ENCODE measurements around the gene PRPF39. TPM values are rescaled to one million over a fixed set of nuclear protein-coding genes. Genes with fewer than 3 reads are reported as not detected.

The PRPF39 gene
- total RNA-seq, 1 experiment from 2014 or later: 59.8 TPM

DNA sequence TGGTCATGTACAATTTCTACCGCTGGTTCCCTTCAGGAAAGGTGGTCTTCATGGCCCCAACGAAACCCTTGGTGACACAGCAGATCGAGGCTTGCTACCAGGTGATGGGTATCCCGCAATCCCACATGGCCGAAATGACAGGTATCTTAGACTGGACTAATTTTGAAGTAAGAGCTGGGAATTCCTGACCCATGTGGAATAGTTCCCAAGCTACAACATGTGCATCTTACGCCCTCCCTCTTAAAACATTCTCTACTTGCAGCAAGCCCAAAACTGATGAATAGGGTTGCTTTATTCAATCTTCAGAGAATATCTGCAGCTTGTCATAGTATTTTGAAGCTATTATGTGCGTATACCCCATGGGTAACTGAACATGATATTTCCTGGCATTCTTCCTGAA, 52.5 kb downstream of the PRPF39 start:
- H2BK12ac ChIP-seq (ENCODE audit: insufficient read length, low read depth, low read length): no peak overlapping the region
- H2BK20ac ChIP-seq (ENCODE audit: low read depth, low read length, poor library complexity, severe bottlenecking): no peak overlapping the region
- no peaks in the 10 kb centered on the region for H3K27me3 ChIP-seq (ENCODE audit: insufficient read depth, low read length)
- peaks cover 2% of the 10 kb centered on the region for H3K23me2 ChIP-seq (ENCODE audit: insufficient read length, low read depth, low read length, poor library complexity, severe bottlenecking)
- H3K9ac ChIP-seq (ENCODE audit: extremely low read depth, insufficient read length, low read length): peak overlapping the region; percentile 60
- no peak for DNase-seq
- H3K27ac Mint-ChIP-seq: peak overlapping the region; percentile 94 to 97 (median 94)
- TF ChIP-seq CTCF (conservative IDR thresholded peaks at IDR 0.05): no peak
- H2BK5ac ChIP-seq (ENCODE audit: insufficient read length, low read length): no peak overlapping the region
- H3K36me3 Mint-ChIP-seq (ENCODE audit: insufficient read depth in 1 of 3, low read depth in 3 of 3): peaks cover 0 to 3% (median 2%) of the 10 kb centered on the region in 3 experiments; a peak in 1 of 7 replicates
- no peak overlapping the region for H3K4ac ChIP-seq (ENCODE audit: low read depth, low read length)
- H4K20me1 ChIP-seq (ENCODE audit: control insufficient read depth, insufficient read depth, insufficient read length): no peaks in the 10 kb centered on the region
- H3K4me1 Mint-ChIP-seq: peaks cover 17 to 26% of the 10 kb centered on the region in 2 experiments
- no peak overlapping the region for H3T11ph ChIP-seq (ENCODE audit: low read length)
- H4K91ac ChIP-seq (ENCODE audit: insufficient read length, low read depth, low read length): no peak overlapping the region
- H3K79me1 ChIP-seq (ENCODE audit: insufficient read depth, low read depth, low read length, poor library complexity, severe bottlenecking): peaks cover 3% of the 10 kb centered on the region
- H3K23ac ChIP-seq (ENCODE audit: insufficient read length, low read depth, low read length): no peak overlapping the region
- no peak overlapping the region for H2BK15ac ChIP-seq (ENCODE audit: low read depth, low read length)
- H4K5ac ChIP-seq (ENCODE audit: insufficient read length, low read depth, low read length): no peak overlapping the region
- H3K4me2 ChIP-seq (ENCODE audit: insufficient read depth, insufficient read length, low read length): peak overlapping the region; percentile 91
- H2AK5ac ChIP-seq (ENCODE audit: insufficient read length, low read length): no peak overlapping the region
- no peak overlapping the region for H3K27ac ChIP-seq (ENCODE audit: insufficient read length, low read depth, low read length)
- H3K27me3 Mint-ChIP-seq (ENCODE audit: low read depth): no peaks in the 10 kb centered on the region
- H3K9me3 Mint-ChIP-seq: no peaks in the 10 kb centered on the region
- no peak overlapping the region for H3K18ac ChIP-seq (ENCODE audit: insufficient read length, low read depth, low read length)
- no peak overlapping the region for H3K56ac ChIP-seq (ENCODE audit: insufficient read length, low read depth, low read length)
- H3K9me3 ChIP-seq (ENCODE audit: control insufficient read depth, low read depth, low read length): no peaks in the 10 kb centered on the region
- no peak overlapping the region for H2AFZ ChIP-seq (ENCODE audit: low read length)
- H3K4me3 Mint-ChIP-seq: peak overlapping the region; percentile 99 to 100
- no peaks in the 10 kb centered on the region for H3K4me1 ChIP-seq (ENCODE audit: insufficient read depth, low read length)
- H4K8ac ChIP-seq (replicated peaks; ENCODE audit: insufficient read length, low read depth, low read length): no peak overlapping the region
- WGBS (ENCODE audit: extremely low coverage, insufficient read length, low lambda C conversion rate): no CpG with 5 or more reads among the region's 7 CpGs
- peaks cover 9% of the 10 kb centered on the region; the same call in 1 of the 2 replicates for H3K79me2 ChIP-seq (ENCODE audit: insufficient read depth, low read length)
- no peak overlapping the region for H3K14ac ChIP-seq (ENCODE audit: insufficient read depth, low read length)
- H2BK120ac ChIP-seq (ENCODE audit: low read depth, low read length, poor library complexity, severe bottlenecking): no peak overlapping the region

Measured in H9 (cell line).